HG03175 (cell line): Measurements from ENCODE around the gene CAMK4.

Experiments used
- ATAC-seq: cut with Tn5 transposase; IDR thresholded peaks from one replicate; pipeline ENCODE4 v1.9.1; 2021; ENCODE audit warnings: mild to moderate bottlenecking, moderate library complexity; ENCODE audit not compliant: unreplicated experiment

CAMK4 gene

DNA sequence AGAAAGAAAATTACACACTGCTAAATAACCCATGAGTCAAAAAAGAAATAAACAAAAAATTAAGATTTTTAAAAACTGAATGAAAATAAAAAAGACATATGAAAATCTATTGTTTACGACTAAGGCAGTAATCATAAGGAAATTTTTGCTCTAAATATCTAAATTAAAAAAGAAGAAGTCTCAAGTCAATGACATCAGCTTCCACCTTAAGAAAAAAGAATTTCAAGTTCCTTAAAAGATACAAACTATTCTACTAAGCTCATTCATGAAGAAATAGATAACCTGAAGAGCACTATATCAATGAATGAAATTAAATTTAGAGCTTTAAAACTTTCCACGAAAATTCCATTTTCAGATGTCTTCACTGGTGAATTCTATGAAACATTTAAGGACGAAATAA lies 303.9 kb downstream of the CAMK4 start:
- ATAC-seq: no peak

GRCh38 chr5:111530298-111530740 lies 306.1 kb downstream of the CAMK4 start:
- ATAC-seq: peak; percentile 67

DNA sequence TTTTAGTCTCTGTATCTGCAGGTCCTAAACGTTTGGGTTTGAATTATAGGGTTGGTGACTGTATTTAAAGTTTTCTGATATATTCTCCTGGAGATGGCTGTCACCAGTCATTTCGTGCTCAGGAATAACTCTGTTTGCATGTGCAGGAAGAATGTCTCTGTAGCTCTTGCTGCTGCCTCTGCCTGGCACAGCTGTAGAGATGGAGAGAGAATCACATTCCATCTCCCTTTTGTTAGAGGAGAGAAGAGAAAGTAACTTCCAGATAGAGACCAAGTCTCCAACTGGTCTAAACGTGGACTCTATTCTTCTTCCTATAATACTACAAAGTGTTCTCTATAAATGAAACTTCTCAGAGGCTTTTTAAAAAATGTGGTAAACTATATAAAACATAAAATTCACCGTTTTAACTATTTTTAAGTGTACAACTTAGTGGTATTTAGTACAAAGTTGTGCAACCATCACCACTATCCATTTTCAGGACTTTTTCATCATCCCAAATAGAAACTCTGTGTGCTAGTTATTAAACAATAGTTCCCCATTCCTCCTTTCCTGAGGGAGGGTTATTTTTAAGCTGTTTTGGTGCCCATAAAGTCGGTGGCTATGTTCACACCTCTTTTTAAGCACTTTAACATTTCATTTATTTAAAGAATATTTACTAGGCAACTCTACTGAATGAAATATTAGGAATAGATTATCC lies 308.9 kb downstream of the CAMK4 start:
- no peak for ATAC-seq

- ATAC-seq: no peak
Measured at GRCh38 chr5:111535879-111536549, 311.8 kb downstream of the CAMK4 start.

DNA sequence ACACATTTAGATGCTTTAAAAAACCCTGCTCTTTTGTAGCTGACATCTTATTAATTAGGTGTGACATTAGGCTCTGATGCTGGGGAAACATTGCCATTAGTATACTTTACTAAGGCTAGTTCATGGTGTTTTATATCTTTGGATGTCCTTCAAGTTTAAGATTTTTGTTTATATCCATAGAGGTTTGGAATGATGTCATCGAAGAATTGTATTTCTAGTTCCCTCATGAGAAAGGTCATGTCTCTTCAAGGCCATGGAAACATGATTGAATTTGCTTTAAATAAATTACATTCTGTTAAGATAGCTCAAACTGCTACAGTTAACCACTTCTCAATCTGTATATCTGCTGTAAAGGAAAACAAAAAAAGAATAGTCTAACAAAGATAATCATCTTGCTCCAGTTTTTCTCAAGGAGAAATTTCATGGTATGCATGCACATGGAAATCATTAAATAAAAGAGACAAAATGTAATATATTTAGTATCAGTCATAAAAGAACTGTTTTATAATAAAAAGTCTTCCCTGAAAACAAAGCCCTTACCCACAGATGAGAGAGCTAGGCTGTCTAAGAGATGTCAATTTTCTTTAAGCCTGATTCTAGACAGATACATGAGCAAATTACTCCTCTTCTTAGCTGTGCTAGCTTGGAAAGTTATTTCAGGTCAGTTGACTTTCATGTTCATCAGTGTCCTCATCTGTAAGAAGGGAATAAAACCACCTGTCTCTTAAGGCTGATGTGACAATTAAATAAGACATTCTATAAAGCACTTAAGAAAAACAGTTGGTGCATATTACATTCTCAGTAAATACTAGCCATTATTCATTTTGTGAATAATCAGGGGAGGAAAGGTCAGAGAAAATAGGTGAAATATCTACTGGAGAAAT lies 313.2 kb downstream of the CAMK4 start:
- ATAC-seq: no peak
